ENCODE measurements around the gene TNPO1.

DNA sequence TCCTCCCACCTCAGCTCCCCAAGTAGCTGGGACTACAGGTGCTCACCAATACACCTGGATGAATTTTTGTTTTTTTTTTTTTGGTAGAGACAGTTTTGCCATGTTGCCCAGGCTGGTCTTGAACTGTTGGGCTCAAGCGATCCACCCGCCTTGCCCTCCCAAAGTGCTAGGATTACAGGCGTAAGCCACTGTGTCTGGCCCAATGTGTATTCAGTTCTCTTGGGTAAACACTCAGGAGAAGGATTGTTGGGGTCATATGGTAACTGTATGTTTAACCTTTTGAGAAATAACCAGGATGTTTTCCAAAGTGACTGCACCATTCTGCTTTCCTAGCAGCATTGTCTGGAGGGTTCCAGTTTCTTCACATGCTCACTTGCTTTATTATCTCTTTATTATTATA lies 67.4 kb downstream of the TNPO1 start:
- TF ChIP-seq, protein P1, sequence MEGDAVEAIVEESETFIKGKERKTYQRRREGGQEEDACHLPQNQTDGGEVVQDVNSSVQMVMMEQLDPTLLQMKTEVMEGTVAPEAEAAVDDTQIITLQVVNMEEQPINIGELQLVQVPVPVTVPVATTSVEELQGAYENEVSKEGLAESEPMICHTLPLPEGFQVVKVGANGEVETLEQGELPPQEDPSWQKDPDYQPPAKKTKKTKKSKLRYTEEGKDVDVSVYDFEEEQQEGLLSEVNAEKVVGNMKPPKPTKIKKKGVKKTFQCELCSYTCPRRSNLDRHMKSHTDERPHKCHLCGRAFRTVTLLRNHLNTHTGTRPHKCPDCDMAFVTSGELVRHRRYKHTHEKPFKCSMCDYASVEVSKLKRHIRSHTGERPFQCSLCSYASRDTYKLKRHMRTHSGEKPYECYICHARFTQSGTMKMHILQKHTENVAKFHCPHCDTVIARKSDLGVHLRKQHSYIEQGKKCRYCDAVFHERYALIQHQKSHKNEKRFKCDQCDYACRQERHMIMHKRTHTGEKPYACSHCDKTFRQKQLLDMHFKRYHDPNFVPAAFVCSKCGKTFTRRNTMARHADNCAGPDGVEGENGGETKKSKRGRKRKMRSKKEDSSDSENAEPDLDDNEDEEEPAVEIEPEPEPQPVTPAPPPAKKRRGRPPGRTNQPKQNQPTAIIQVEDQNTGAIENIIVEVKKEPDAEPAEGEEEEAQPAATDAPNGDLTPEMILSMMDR (conservative IDR thresholded peaks at IDR 0.05 in 1 of 2, IDR thresholded peaks at IDR 0.05 in 1 of 2; ENCODE audit: low read depth in 1 of 2, low read length in 2 of 2): no peak
- no peak for TF ChIP-seq EZH2 (IDR thresholded peaks at IDR 0.05; ENCODE audit: low read length, missing control alignments)
